ENCODE results near the gene VSTM1. TPM values are rescaled to one million over a fixed set of nuclear protein-coding genes. Genes with fewer than 3 reads are reported as not detected.
"Not testable (repeated sequence)": the region's sequence is repeated elsewhere in the genome, so short reads cannot be mapped to it uniquely, and the experiment has no call there.

The VSTM1 gene
- total RNA-seq, 6 donors from 2014 or later, result 1.2 to 3.0 (median 1.7) TPM; not detected in 3

DNA sequence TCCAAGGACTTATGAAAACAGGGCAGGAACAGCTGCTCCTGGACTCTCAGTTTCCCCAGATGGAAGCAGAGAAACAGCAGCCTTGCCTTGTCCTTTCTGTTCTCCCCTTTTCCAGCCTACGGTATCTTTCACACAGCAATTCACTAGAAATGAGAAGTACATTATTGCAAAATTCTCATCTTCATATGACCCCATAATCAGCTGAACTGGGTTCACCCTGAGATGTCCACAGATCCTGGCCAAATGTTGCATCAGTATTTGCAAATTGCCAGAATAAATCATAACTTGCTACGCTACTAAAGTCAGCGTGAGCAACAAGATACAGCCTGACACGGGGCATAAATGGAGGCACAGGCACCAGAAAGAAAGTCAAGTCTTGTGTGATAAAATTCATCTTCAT, 16.1 kb downstream of the VSTM1 start:
- DNase-seq (no peak), ATAC-seq (ENCODE audit: low FRiP score in 2 of 2) (peak in 1 of 2 donors; percentile 72)
- TF ChIP-seq POLR2A (IDR thresholded peaks at IDR 0.05), result no peak
- peak in 1 of 4 donors; percentile 9 for TF ChIP-seq EP300 (IDR thresholded peaks at IDR 0.05)
- TF ChIP-seq, protein P1, sequence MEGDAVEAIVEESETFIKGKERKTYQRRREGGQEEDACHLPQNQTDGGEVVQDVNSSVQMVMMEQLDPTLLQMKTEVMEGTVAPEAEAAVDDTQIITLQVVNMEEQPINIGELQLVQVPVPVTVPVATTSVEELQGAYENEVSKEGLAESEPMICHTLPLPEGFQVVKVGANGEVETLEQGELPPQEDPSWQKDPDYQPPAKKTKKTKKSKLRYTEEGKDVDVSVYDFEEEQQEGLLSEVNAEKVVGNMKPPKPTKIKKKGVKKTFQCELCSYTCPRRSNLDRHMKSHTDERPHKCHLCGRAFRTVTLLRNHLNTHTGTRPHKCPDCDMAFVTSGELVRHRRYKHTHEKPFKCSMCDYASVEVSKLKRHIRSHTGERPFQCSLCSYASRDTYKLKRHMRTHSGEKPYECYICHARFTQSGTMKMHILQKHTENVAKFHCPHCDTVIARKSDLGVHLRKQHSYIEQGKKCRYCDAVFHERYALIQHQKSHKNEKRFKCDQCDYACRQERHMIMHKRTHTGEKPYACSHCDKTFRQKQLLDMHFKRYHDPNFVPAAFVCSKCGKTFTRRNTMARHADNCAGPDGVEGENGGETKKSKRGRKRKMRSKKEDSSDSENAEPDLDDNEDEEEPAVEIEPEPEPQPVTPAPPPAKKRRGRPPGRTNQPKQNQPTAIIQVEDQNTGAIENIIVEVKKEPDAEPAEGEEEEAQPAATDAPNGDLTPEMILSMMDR (IDR thresholded peaks at IDR 0.05), result no peak
- peak in 1 of 2 donors; percentile 48 for TF ChIP-seq POLR2AphosphoS5 (IDR thresholded peaks at IDR 0.05)
- Histone ChIP-seq H3K27me3 (no peaks in the 10 kb centered on the region), H3K27ac (no peak overlapping the region), H3K36me3 (no peaks in the 10 kb centered on the region), H3K4me1 (peaks cover 0 to 5% (median 0%) of the 10 kb centered on the region in 4 donors), H3K9me3 (no peaks in the 10 kb centered on the region), H3K4me3 (no peak overlapping the region)
- 61 to 71% methylated on average over 4 of the region's 4 CpGs for WGBS, 2 donors

DNA sequence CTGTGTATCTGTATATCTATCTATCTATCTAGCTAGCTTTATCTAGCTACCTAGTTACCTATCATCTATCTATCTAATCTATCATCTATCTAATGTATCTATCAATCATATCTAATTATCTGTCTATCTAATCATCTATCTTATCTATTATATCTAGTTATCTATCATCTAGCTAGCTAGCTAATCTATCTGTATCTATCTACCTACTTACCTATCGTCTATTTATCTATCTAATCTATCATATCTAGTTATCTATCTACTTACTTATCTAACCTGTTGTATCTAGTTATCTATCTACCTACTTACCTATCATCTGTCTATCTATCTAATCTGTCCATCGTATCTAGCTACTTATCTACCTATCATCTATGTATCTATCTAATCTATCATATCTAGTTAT, 17.9 kb downstream of the VSTM1 start:
- no peak overlapping the region for H3K27ac ChIP-seq
- no peak for TF ChIP-seq EP300 (IDR thresholded peaks at IDR 0.05)
- no peaks in the 10 kb centered on the region for H3K36me3 ChIP-seq
- DNase-seq, result no peak
- H3K27me3 ChIP-seq, result no peaks in the 10 kb centered on the region
- 68 to 77% methylated on average over 2 of the region's 2 CpGs for WGBS, 2 donors
- ATAC-seq (ENCODE audit: low FRiP score in 2 of 2), result no peak
- H3K9me3 ChIP-seq, result no peaks in the 10 kb centered on the region
- no peak overlapping the region for H3K4me3 ChIP-seq
- peaks cover 0 to 5% (median 0%) of the 10 kb centered on the region in 4 donors for H3K4me1 ChIP-seq

DNA sequence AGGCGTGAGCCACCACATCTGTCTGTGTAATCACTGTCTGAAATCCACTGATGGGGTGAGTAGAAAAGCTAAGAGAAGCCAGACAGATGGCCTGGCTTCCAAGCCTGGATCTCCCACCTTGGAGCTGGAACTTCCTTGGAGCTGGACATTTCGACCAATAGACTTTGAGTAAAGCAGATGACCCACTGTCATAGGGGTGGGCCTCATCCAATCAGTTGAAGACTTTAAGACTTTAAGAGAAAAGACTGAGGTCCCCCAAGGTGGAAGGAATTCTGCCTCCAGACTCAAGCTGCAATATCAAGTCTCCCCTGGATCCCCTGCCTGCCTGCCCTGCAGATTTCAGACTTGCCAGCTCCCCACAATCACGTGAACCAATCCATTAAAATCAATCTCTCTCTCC, 20.7 kb downstream of the VSTM1 start:
- WGBS, 2 donors, result 77 to 90% methylated on average over 3 of the region's 3 CpGs
- TF ChIP-seq POLR2AphosphoS5 (IDR thresholded peaks at IDR 0.05) (no peak), POLR2A (IDR thresholded peaks at IDR 0.05) (no peak), EP300 (IDR thresholded peaks at IDR 0.05) (no peak)
- TF ChIP-seq, protein P1 (IDR thresholded peaks at IDR 0.05), result no peak

DNA sequence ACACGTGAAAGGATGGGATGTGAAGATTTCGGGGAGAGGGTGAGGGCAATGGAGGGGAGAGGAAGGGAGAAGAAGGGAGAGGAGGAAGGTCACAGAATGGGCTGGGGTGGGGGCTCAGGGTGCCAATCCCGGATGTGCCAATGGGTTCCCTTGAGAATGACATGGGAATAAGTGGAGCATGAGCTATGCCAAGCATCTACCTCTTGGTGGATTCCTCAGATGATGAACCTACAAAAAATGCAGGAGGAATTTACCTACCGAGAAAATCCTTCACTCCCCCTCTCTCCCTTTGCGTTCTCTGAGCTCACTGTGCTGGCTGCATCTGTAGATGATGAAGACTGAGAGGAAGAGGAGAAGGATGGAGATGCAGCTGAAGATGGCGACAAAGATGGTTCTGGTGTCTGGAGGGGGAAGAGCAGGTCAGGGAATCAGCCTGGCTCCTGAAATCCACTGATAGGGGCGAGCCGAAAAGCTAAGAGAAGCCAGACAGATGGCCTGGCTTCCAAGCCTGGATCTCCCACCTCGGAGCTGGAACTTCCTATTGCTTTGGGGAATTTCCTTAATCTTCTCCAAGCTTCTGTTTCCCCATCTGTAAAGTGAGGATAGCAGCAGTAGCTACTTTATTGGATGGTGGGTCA, 21.6 kb downstream of the VSTM1 start:
- Histone ChIP-seq H3K36me3 (no peaks in the 10 kb centered on the region), H3K27me3 (no peaks in the 10 kb centered on the region), H3K4me3 (no peak overlapping the region), H3K9me3 (no peaks in the 10 kb centered on the region), H3K27ac (no peak overlapping the region), H3K4me1 (peaks cover 0 to under 1% (median 0%) of the 10 kb centered on the region in 4 donors)
- ATAC-seq (ENCODE audit: low FRiP score in 2 of 2) (no peak), DNase-seq (no peak)
- no peak for TF ChIP-seq EP300 (IDR thresholded peaks at IDR 0.05)
- TF ChIP-seq POLR2AphosphoS5 (IDR thresholded peaks at IDR 0.05), result no peak
- TF ChIP-seq, protein P1 (IDR thresholded peaks at IDR 0.05), result no peak
- TF ChIP-seq POLR2A (IDR thresholded peaks at IDR 0.05), result no peak
- 60 to 71% methylated on average over 9 of the region's 9 CpGs for whole genome bisulfite sequencing, 2 donors

More for the DNA sequence above, 20.7 kb downstream of the VSTM1 start:
- Histone ChIP-seq H3K36me3 (no peaks in the 10 kb centered on the region), H3K4me3 (no peak overlapping the region), H3K4me1 (peaks cover 0 to 5% (median 0%) of the 10 kb centered on the region in 4 donors), H3K27ac (no peak overlapping the region), H3K9me3 (no peaks in the 10 kb centered on the region), H3K27me3 (no peaks in the 10 kb centered on the region)
- no peak for DNase-seq
- ATAC-seq (ENCODE audit: low FRiP score in 2 of 2), result no peak

DNA sequence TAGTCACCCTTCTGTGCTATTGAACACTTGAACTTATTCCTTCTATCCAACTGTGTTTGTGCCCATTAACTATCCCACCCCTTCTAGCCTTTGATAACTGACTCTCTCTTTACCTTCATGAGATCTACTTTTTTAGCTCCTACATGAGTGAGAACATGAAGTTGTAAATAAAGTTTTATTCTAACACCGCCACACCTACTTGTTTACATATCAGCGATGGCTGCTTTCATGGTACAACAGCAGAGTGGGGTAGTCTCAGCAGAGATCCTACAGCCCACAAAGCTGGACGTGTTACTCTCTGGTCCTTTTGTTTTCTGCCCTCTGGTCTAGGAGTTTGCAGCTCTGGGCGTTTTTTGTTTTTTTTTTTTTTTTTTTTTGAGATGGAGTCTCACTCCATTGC, 23.7 kb downstream of the VSTM1 start:
- Histone ChIP-seq H3K9me3 (no peaks in the 10 kb centered on the region), H3K4me3 (no peak overlapping the region), H3K27me3 (no peaks in the 10 kb centered on the region), H3K27ac (no peak overlapping the region), H3K4me1 (no peaks in the 10 kb centered on the region), H3K36me3 (no peaks in the 10 kb centered on the region)
- 83% methylated on average over 4 of the region's 4 CpGs for WGBS, 2 donors
- no peak for DNase-seq
- TF ChIP-seq POLR2AphosphoS5 (IDR thresholded peaks at IDR 0.05) (no peak), EP300 (IDR thresholded peaks at IDR 0.05) (no peak), POLR2A (IDR thresholded peaks at IDR 0.05) (no peak)
- TF ChIP-seq, protein P1 (IDR thresholded peaks at IDR 0.05), result no peak
- ATAC-seq (ENCODE audit: low FRiP score in 2 of 2), result no peak

DNA sequence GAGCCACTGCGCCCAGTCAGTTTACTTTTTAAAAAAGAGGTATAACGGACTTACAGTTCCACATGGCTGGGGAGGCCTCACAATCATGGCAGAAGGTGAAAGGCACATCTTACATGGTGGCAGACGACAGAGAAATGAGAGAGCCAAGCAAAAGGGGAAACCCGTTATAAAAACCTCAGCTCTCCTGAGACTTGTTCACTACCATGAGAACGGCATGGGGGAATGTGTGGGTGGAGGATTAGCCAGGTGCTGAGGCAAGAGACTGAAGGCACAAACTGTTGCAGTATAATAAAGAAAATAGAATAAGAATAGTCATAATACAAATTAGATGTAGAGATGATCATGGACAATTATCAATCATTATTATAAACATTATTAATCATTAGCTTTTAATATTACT, 27.2 kb downstream of the VSTM1 start:
- not testable (repeated sequence) for H3K36me3 ChIP-seq; H3K27ac ChIP-seq; H3K4me3 ChIP-seq; H3K27me3 ChIP-seq; H3K4me1 ChIP-seq; H3K9me3 ChIP-seq; ATAC-seq (ENCODE audit: low FRiP score in 2 of 2); DNase-seq
- WGBS, 2 donors, result 80 to 82% methylated on average over 5 of the region's 5 CpGs

All from upper lobe of left lung (tissue), 6 donors.